WTC11 (cell line): ENCODE measurements around the gene CST9L.

ENCODE experiments used
- ATF3 ChIP-seq: sonication (generic); formaldehyde crosslinking; conservative IDR thresholded peaks from 2 replicates; pipeline ENCODE4 v1.8.1; 2022; ENCODE audit warnings: mild to moderate bottlenecking, missing genetic modification reagents
- CBFB ChIP-seq: sonication (generic); formaldehyde crosslinking; IDR thresholded peaks from 2 replicates; pipeline ENCODE4 v1.8.1; 2022; ENCODE audit warnings: mild to moderate bottlenecking, low read depth, missing genetic modification reagents
- CTCF ChIP-seq: fragments of 200-600 bp; IDR thresholded peaks from 2 replicates; pipeline ENCODE4 v1.8.0; 2022; ENCODE audit warnings: antibody characterized with exemption
- ELF4 ChIP-seq: sonication (generic); formaldehyde crosslinking; IDR thresholded peaks from 2 replicates; pipeline ENCODE4 v1.8.1; 2022; ENCODE audit warnings: low read depth, mild to moderate bottlenecking, moderate library complexity, missing genetic modification reagents
- FOXJ3 ChIP-seq: sonication (generic); formaldehyde crosslinking; IDR thresholded peaks from 2 replicates; pipeline ENCODE4 v1.9.0; 2021; ENCODE audit warnings: missing genetic modification reagents, mild to moderate bottlenecking, borderline replicate concordance
- FOXP1 ChIP-seq: sonication (generic); formaldehyde crosslinking; IDR thresholded peaks from 2 replicates; pipeline ENCODE4 v1.8.0; 2022; ENCODE audit warnings: missing genetic modification reagents, mild to moderate bottlenecking, moderate library complexity, borderline replicate concordance
- TP53 ChIP-seq: sonication (generic); formaldehyde crosslinking; IDR thresholded peaks from 2 replicates; pipeline ENCODE4 v1.8.1; 2023; ENCODE audit warnings: mild to moderate bottlenecking, missing genetic modification reagents
- ZNF423 ChIP-seq: fragments of 250-450 bp; sonication (Bioruptor Pico); IDR thresholded peaks from 2 replicates; pipeline ENCODE4 v2.1.2; 2022; ENCODE audit warnings: mild to moderate bottlenecking, moderate library complexity
- TF ChIP-seq, protein P1 (sequence below): sonication (generic); formaldehyde crosslinking; IDR thresholded peaks from 2 replicates; pipeline ENCODE4 v1.8.1; 2022; ENCODE audit warnings: mild to moderate bottlenecking, moderate library complexity, missing genetic modification reagents
- TF ChIP-seq, protein P2 (sequence below): sonication (generic); formaldehyde crosslinking; IDR thresholded peaks from 2 replicates; pipeline ENCODE4 v1.8.1; 2023; ENCODE audit warnings: mild to moderate bottlenecking, missing genetic modification reagents, moderate library complexity
- TF ChIP-seq, protein P3 (sequence below): sonication (generic); formaldehyde crosslinking; IDR thresholded peaks from 2 replicates; pipeline ENCODE4 v1.8.1; 2023; ENCODE audit warnings: mild to moderate bottlenecking, missing genetic modification reagents

GRCh38 chr20:23546435-23547144 is 21.7 kb downstream of the CST9L start:
- TF ChIP-seq CTCF (no peak), CBFB (no peak), ZNF423 (CRISPR knock-in tag) (no peak), TP53 (CRISPR knock-in tag) (no peak), FOXJ3 (CRISPR knock-in tag) (no peak), FOXP1 (no peak), ELF4 (CRISPR knock-in tag) (no peak), ATF3 (CRISPR knock-in tag) (no peak)
- TF ChIP-seq, protein P1, sequence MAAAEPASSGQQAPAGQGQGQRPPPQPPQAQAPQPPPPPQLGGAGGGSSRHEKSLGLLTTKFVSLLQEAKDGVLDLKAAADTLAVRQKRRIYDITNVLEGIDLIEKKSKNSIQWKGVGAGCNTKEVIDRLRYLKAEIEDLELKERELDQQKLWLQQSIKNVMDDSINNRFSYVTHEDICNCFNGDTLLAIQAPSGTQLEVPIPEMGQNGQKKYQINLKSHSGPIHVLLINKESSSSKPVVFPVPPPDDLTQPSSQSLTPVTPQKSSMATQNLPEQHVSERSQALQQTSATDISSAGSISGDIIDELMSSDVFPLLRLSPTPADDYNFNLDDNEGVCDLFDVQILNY (CRISPR knock-in tag) = no peak
- TF ChIP-seq, protein P2, sequence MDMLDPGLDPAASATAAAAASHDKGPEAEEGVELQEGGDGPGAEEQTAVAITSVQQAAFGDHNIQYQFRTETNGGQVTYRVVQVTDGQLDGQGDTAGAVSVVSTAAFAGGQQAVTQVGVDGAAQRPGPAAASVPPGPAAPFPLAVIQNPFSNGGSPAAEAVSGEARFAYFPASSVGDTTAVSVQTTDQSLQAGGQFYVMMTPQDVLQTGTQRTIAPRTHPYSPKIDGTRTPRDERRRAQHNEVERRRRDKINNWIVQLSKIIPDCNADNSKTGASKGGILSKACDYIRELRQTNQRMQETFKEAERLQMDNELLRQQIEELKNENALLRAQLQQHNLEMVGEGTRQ (CRISPR knock-in tag) = no peak
- TF ChIP-seq, protein P3, sequence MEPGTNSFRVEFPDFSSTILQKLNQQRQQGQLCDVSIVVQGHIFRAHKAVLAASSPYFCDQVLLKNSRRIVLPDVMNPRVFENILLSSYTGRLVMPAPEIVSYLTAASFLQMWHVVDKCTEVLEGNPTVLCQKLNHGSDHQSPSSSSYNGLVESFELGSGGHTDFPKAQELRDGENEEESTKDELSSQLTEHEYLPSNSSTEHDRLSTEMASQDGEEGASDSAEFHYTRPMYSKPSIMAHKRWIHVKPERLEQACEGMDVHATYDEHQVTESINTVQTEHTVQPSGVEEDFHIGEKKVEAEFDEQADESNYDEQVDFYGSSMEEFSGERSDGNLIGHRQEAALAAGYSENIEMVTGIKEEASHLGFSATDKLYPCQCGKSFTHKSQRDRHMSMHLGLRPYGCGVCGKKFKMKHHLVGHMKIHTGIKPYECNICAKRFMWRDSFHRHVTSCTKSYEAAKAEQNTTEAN (CRISPR knock-in tag) = no peak
